ENCODE measurements around the gene FREY1.

The FREY1 gene

GRCh38 chr11:45858751-45859398 lies 48.2 kb downstream of the FREY1 start:
- Histone ChIP-seq H3K27ac (ENCODE audit: low read depth, low read length) (no peak overlapping the region), H4K20me1 (ENCODE audit: control insufficient read depth, insufficient read depth, low read depth, low read length) (no peaks in the 10 kb centered on the region), H3K27me3 (ENCODE audit: control insufficient read depth, low read length) (no peaks in the 10 kb centered on the region), H3K4me3 (ENCODE audit: low read length) (no peak overlapping the region), H3K4me1 (ENCODE audit: control insufficient read depth, low read length) (no peaks in the 10 kb centered on the region), H3K79me2 (ENCODE audit: control insufficient read depth, low read length) (peaks cover 4% of the 10 kb centered on the region), H3F3A (ENCODE audit: control insufficient read depth, insufficient read depth) (no peaks in the 10 kb centered on the region), H3K36me3 (ENCODE audit: control insufficient read depth, low read length) (peaks cover 62% of the 10 kb centered on the region), H3K9me2 (replicated peaks; ENCODE audit: control insufficient read depth, low read length) (no peaks in the 10 kb centered on the region), H3K4me2 (ENCODE audit: low read length) (no peak overlapping the region), H3K9me3 (ENCODE audit: control insufficient read depth, insufficient read depth, low read length) (no peaks in the 10 kb centered on the region)
- TF ChIP-seq EZH2phosphoT487 (IDR thresholded peaks at IDR 0.05; ENCODE audit: borderline replicate concordance, low read length) (no peak), CTCF (IDR thresholded peaks at IDR 0.05; ENCODE audit: low read depth, low read length, poor library complexity, severe bottlenecking) (no peak)

GRCh38 chr11:45857961-45858474 lies 49.1 kb downstream of the FREY1 start:
- Histone ChIP-seq H3K4me2 (ENCODE audit: low read length) (no peak overlapping the region), H3K36me3 (ENCODE audit: control insufficient read depth, low read length) (peaks cover 54% of the 10 kb centered on the region)
- TF ChIP-seq EZH2phosphoT487 (IDR thresholded peaks at IDR 0.05; ENCODE audit: borderline replicate concordance, low read length) (no peak), CTCF (IDR thresholded peaks at IDR 0.05; ENCODE audit: low read depth, low read length, poor library complexity, severe bottlenecking) (no peak)

More at GRCh38 chr11:45857961-45858474, 49.1 kb downstream of the FREY1 start:
- no peaks in the 10 kb centered on the region for H3K9me2 ChIP-seq (replicated peaks; ENCODE audit: control insufficient read depth, low read length)
- peaks cover 13% of the 10 kb centered on the region for H3K79me2 ChIP-seq (ENCODE audit: control insufficient read depth, low read length)
- peaks cover 6% of the 10 kb centered on the region for H3K4me1 ChIP-seq (ENCODE audit: control insufficient read depth, low read length)
- no peak overlapping the region for H3K27ac ChIP-seq (ENCODE audit: low read depth, low read length)
- H3K27me3 ChIP-seq (ENCODE audit: control insufficient read depth, low read length), result no peaks in the 10 kb centered on the region
- no peaks in the 10 kb centered on the region for H3F3A ChIP-seq (ENCODE audit: control insufficient read depth, insufficient read depth)
- no peak overlapping the region for H3K4me3 ChIP-seq (ENCODE audit: low read length)
- no peaks in the 10 kb centered on the region for H3K9me3 ChIP-seq (ENCODE audit: control insufficient read depth, insufficient read depth, low read length)
- peaks cover 5% of the 10 kb centered on the region; the same call in 1 of the 2 replicates for H4K20me1 ChIP-seq (ENCODE audit: control insufficient read depth, insufficient read depth, low read depth, low read length)

All from DOHH2 (cell line).